Measurements from ENCODE around the gene LHPP. TPM values are rescaled to one million over a fixed set of nuclear protein-coding genes. Genes with fewer than 3 reads are reported as not detected.

The LHPP gene
- total RNA-seq, 2 experiments from 2014 or later, result 11.1 to 15.1 TPM

- no peak overlapping the region for H3K4me3 Mint-ChIP-seq
- DNase-seq, result no peak
- intact Hi-C loops (cut with micrococcal nuclease), result no loop called here
- no peaks in the 10 kb centered on the region for H3K9me3 Mint-ChIP-seq
- no peaks in the 10 kb centered on the region for H3K27me3 Mint-ChIP-seq
- no peak overlapping the region for H3K27ac Mint-ChIP-seq
- no peak for TF ChIP-seq CTCF (IDR thresholded peaks at IDR 0.05)
- no peaks in the 10 kb centered on the region for H3K36me3 Mint-ChIP-seq (ENCODE audit: low read depth)
- CTCF ChIA-PET, result interaction anchor here (1.3 kb wide), 1 partner anchor 55 kb away, joined by 3 read pairs; no protein-coding TSS in a partner anchor
- ATAC-seq, result no peak
- POLR2A ChIA-PET, result no interaction called here
- H3K4me1 Mint-ChIP-seq (ENCODE audit: low read depth), result peaks cover 66% of the 10 kb centered on the region
Observed at GRCh38 chr10:124616040-124616835, 154.6 kb downstream of the LHPP start.

DNA sequence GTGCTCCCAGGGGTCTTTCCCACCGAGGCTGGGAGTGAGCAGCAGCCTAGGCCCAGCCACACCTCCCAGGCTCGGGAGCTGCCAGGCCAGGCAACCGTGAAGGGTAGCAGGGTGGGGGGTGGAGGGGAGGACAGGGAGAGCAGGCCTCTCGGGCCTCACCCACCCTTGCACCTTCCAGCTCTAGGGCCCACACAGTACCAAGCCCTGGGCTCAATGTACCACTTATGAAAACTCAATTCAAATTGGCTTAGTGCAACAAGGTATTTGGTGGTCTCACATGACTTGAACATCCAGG lies 155.2 kb downstream of the LHPP start:
- H3K4me1 Mint-ChIP-seq (ENCODE audit: low read depth), result peaks cover 61% of the 10 kb centered on the region
- ChIA-PET CTCF (interaction anchor here (1.3 kb wide), 1 partner anchor 54 kb away, joined by 3 read pairs; no protein-coding TSS in a partner anchor), POLR2A (no interaction called here)
- H3K36me3 Mint-ChIP-seq (ENCODE audit: low read depth), result peaks cover 3% of the 10 kb centered on the region
- TF ChIP-seq CTCF (IDR thresholded peaks at IDR 0.05), result no peak
- intact Hi-C loops (cut with micrococcal nuclease), result no loop called here
- no peak overlapping the region for H3K4me3 Mint-ChIP-seq
- H3K27me3 Mint-ChIP-seq, result no peaks in the 10 kb centered on the region
- H3K9me3 Mint-ChIP-seq, result no peaks in the 10 kb centered on the region
- no peak for ATAC-seq
- no peak for DNase-seq
- H3K27ac Mint-ChIP-seq, result no peak overlapping the region

GRCh38 chr10:124618470-124619073 lies 156.9 kb downstream of the LHPP start:
- peaks cover 48% of the 10 kb centered on the region for H3K4me1 Mint-ChIP-seq (ENCODE audit: low read depth)
- TF ChIP-seq CTCF (IDR thresholded peaks at IDR 0.05), result no peak
- ChIA-PET POLR2A (interaction anchor here (0.6 to 1.4 kb wide), 3 partner anchors 53 to 110 kb away, joined by 3 to 5 read pairs (median 3); no protein-coding TSS in a partner anchor), CTCF (interaction anchor here (0.8 to 1.4 kb wide), 4 partner anchors 9 to 123 kb away, joined by 3 to 8 read pairs (median 4); no protein-coding TSS in a partner anchor)
- H3K27ac Mint-ChIP-seq, result peak overlapping the region; percentile 32
- peaks cover 3% of the 10 kb centered on the region for H3K36me3 Mint-ChIP-seq (ENCODE audit: low read depth)
- DNase-seq (no peak), ATAC-seq (no peak)
- intact Hi-C loops (cut with micrococcal nuclease), result no loop called here
- no peaks in the 10 kb centered on the region for H3K9me3 Mint-ChIP-seq
- H3K4me3 Mint-ChIP-seq, result no peak overlapping the region
- no peaks in the 10 kb centered on the region for H3K27me3 Mint-ChIP-seq

DNA sequence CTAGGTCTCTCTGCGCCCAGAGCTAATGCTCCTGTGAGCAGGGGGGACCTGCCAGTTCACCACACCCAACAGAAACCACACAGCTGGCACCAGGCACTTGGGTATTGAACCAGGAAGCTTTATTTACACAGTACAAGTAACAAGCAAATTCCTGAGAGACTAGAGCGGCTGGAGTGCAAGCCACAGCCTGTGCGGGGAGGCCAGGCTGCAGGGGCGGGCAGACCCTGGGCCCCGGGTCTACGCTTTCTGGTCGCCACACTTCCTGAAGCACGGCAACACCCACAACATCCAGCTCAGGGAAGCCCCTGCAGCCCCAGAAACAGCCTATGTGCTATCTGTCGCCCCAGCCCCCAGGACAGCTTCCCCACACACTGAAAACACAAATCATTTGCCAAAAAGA lies 157.6 kb downstream of the LHPP start:
- Mint-ChIP-seq H3K27ac (peak overlapping the region; percentile 32), H3K9me3 (no peaks in the 10 kb centered on the region), H3K36me3 (ENCODE audit: low read depth) (peaks cover 3% of the 10 kb centered on the region), H3K4me1 (ENCODE audit: low read depth) (peaks cover 44% of the 10 kb centered on the region), H3K4me3 (no peak overlapping the region), H3K27me3 (no peaks in the 10 kb centered on the region)
- intact Hi-C loops (cut with micrococcal nuclease), result no loop called here
- ATAC-seq (peak; percentile 71), DNase-seq (peak; percentile 45)
- CTCF ChIA-PET, result interaction anchor here (0.8 to 1.4 kb wide), 4 partner anchors 9 to 122 kb away, joined by 3 to 8 read pairs (median 4); no protein-coding TSS in a partner anchor
- POLR2A ChIA-PET, result interaction anchor here (0.6 to 1.4 kb wide), 3 partner anchors 52 to 109 kb away, joined by 3 to 5 read pairs (median 3); no protein-coding TSS in a partner anchor
- TF ChIP-seq CTCF (IDR thresholded peaks at IDR 0.05), result no peak

Data from activated CD8-positive, alpha-beta T cell treated with anti-CD3 and anti-CD28 coated beads for 36 hours (primary cell).